NOMO-1 (cell line): ENCODE data around the gene ENTPD1.
"Not testable (repeated sequence)": the region's sequence is repeated elsewhere in the genome, so short reads cannot be mapped to it uniquely, and the experiment has no call there.

ENCODE experiments used
- DNase-seq, 2 experiments: peaks; one replicate each; lab custom pipeline; 2025; ENCODE audit not compliant: unreplicated experiment in 2 of 2; lab: John Stamatoyannopoulos, UW

ENTPD1 gene, protein sequence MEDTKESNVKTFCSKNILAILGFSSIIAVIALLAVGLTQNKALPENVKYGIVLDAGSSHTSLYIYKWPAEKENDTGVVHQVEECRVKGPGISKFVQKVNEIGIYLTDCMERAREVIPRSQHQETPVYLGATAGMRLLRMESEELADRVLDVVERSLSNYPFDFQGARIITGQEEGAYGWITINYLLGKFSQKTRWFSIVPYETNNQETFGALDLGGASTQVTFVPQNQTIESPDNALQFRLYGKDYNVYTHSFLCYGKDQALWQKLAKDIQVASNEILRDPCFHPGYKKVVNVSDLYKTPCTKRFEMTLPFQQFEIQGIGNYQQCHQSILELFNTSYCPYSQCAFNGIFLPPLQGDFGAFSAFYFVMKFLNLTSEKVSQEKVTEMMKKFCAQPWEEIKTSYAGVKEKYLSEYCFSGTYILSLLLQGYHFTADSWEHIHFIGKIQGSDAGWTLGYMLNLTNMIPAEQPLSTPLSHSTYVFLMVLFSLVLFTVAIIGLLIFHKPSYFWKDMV

DNA sequence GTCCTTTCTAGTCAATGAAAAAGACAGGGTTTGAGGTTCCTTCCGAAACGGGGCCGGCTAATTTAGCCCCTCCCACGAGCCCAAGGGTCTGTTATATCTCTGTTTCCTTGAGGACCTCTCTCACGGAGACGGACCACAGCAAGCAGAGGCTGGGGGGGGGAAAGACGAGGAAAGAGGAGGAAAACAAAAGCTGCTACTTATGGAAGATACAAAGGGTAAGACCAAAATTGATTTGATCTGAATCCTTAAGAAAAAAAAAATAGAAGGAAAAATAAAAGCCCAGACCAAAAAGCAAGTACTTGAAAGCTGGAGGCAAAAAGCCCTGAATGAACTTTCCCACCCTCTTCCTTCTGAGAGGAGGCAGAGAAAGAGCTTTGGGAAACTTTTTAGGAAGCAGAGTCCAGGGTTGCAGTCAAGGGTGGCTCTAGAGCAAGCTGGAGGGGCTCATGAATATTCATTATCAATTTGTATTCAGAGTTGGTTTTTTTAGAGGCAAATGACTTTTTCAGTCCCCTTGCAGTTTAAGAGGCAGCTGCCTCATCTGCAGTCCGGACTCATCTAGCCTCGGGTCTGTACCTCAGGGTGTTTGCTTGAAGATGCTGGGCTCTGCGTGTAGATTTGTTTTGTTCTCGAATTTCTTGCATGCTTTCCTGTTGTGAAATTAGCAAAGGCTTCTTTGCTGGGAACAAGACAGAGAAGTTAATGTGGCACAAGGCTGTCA lies at the start of gene ENTPD1:
Gene ENTPD1, plus strand, starts transcription at position 123 of the 721 bp plus-strand sequence. Its CDS starts 77 bp downstream, at position 200.
- DNase-seq, result peak; percentile 46 to 83

- DNase-seq, result no peak
These were observed 49.4 kb upstream of the ENTPD1 start for GRCh38 chr10:95706573-95706972.

GRCh38 chr10:95706990-95707389 lies 49.0 kb upstream of the ENTPD1 start:
- no peak for DNase-seq

- no peak for DNase-seq
These were observed 44.5 kb upstream of the ENTPD1 start for GRCh38 chr10:95711492-95711891.

- no peak for DNase-seq
These were observed 39.5 kb upstream of the ENTPD1 start for GRCh38 chr10:95716466-95716865.

DNA sequence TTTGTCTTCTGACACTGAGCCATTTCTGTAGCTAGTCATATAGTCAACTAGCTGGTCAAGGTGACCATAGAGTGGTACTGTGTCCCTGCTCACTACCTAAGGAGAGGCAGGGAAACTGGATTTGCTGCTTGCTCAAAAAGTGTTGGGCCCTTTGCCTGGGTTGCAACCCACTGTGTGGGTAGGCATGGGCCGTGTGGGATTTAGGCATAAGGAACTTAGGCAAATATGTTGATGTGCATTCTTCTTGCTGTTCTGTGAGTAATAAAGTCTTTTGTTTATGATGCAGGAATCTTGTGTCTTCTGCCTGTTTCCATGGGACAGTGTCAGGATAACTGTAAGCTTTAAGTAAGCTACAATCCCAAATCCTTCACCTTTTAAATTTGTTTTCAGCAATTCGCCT lies 39.1 kb upstream of the ENTPD1 start:
- no peak for DNase-seq

GRCh38 chr10:95720745-95721144 lies 35.2 kb upstream of the ENTPD1 start:
- not testable (repeated sequence) for DNase-seq

DNA sequence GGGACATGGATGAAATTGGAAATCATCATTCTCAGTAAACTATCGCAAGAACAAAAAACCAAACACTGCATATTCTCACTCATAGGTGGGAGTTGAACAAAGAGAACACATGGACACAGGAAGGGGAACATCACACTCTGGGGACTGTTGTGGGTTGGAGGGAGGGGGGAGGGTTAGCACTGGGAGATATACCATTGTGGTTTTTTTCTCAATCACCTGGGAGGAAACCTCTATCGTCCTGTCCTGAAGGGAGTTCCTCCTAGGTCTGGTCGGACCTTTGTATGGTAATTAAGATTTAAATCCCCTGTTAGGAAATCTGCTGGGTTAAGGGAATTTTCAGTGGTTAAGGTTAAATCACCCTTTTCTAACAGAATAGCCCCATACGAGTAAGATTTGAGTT lies 33.5 kb upstream of the ENTPD1 start:
- not testable (repeated sequence) for DNase-seq

DNA sequence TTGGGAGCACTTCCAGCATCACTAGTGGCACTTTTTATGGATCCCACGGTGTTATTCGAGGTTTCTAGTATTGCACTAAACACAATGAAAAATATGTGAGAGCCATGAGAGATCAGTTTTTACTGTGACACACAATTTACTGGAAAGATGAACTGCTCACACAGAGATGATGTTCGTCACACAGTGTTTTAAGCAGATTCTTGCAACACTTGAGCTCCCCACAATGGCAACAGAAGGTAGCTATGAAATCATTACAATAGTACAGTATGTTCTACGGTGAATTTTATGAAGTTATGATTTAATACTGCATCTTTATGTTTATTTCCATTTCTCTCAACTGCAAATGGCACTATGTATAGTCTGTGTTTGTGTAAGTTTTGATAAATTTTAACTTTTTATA lies 27.4 kb upstream of the ENTPD1 start:
- DNase-seq, result peak in 1 of 2 experiments; percentile 47

DNA sequence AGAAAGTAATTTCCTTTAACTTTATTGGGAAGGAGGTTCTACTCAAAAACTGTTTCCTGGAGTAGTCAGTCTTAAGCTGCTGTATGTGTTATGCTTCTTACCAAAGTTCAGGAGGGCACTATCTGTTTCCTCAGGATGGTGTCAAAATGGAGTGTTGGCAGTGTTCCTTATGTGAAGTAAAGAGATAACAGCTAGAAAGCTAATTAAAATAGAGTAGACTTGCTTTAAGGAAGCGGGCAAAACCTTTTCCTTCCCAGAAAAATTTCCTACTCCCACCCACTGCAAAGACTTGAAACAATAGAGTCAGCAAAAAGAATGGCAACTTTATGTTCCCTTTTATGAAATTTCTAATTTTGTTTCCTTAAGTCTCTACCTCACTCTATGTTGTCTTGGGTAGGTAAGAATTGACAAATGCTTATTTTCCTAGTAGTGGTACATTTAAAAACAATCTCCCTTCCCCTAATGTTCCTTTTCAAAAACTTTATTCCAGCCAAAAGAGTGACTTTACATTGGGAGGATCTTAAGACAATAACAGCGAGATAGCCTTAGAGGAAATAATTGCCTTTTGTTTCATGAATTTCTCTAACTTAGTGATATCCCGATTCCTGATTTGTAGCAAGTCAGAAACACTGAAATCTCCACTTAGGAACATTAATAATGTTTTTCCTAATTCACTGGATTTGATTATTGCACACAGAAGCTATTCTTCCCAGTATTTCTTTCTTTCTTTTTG lies 26.5 kb upstream of the ENTPD1 start:
- DNase-seq, result no peak

DNA sequence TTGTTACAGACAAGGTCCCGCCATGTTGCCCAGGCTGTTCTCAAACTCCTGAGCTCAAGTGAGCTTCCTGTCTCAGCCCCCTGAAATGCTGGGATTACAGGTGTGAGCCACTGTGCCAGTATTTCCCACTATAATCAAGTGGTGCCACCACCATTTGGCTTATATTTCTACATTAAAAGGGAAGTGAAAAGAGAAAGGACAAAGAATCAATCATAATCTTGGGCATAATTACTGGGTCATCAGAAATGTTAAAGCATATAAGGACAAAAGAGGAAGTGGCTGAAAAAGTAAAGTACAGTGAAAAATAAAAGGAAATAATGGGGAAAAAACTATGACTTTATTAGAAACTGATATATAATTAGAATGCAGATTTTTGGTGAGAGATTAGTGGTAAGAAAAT lies 25.7 kb upstream of the ENTPD1 start:
- peak; percentile 31 to 78 for DNase-seq

GRCh38 chr10:95732907-95733306 lies 23.1 kb upstream of the ENTPD1 start:
- not testable (repeated sequence) for DNase-seq

GRCh38 chr10:95739056-95739455 lies 16.9 kb upstream of the ENTPD1 start:
- DNase-seq, result no peak

GRCh38 chr10:95741807-95742467 lies 14.0 kb upstream of the ENTPD1 start:
- DNase-seq, result no peak

- no peak for DNase-seq
These were observed 13.5 kb upstream of the ENTPD1 start for GRCh38 chr10:95742485-95742884.

GRCh38 chr10:95742962-95743535 lies 12.9 kb upstream of the ENTPD1 start:
- DNase-seq, result no peak

- DNase-seq, result no peak
These were observed 10.5 kb upstream of the ENTPD1 start for GRCh38 chr10:95745501-95745900.

DNA sequence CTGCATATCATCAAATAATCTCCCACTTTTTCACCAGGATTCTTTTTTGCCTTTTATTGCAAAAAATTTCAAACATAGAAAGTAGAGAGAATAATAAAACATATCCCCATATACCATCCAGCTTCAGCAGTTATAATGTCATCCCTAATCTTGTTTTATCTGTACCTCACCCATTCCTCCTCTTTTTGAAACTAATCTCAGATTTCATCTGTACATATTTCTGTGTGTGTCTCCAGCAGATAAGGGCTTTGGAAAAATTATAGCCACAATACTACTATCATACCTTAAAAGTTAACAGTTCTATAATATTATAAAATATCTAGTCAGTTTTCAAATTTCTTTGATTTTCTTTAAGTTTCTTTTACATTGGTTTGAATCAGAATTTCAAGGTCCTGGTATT lies 7.6 kb upstream of the ENTPD1 start:
- DNase-seq, result no peak

DNA sequence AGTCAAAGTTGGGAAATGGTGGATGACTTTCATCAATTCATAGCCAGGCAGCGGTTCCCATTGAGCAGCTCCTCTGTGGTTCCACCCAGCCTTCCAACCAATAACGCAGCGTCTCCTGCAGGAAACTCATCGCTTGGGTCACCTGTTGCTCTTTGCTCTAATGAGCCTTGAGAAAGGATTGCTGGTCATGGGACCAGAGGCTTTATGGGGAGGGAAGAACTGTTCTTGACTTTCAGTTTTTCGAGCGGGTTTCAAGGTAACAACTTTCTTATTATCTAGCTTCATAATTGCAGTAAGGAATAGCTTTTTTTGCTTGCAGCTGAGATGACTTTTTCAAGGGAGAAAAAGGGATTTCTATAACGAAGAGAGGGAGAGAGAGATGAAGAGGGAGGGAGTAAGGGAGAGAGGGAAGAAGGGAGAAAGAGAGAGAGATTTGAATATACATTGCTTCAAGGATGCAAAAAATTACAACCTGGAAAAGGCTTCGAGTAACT lies 405 bp upstream of the ENTPD1 start:
- peak; percentile 79 to 92 for DNase-seq
